NCI-H2029 treated with DMSO at 0.1 percent for 48 hours (cell line): ENCODE data around the gene HMGXB3.

ENCODE experiments used
- DNase-seq: peaks from one replicate; lab custom pipeline; 2025; lab: John Stamatoyannopoulos, UW

The HMGXB3 gene

GRCh38 chr5:150085950-150086715 lies 85.6 kb downstream of the HMGXB3 start, which contains the start of gene CSF1R:
Gene CSF1R, minus strand, starts transcription at chr5:150086554. Its CDS starts 127 bp downstream, at chr5:150086427.
- DNase-seq = no peak

GRCh38 chr5:150092159-150092787 lies 91.7 kb downstream of the HMGXB3 start:
- DNase-seq = no peak

- no peak for DNase-seq
These were observed 96.6 kb downstream of the HMGXB3 start for GRCh38 chr5:150097152-150097551.

GRCh38 chr5:150101023-150101422 lies 100.5 kb downstream of the HMGXB3 start:
- no peak for DNase-seq
